ENCODE measurements around the gene TMEM91. TPM values are rescaled to one million over a fixed set of nuclear protein-coding genes. Genes with fewer than 3 reads are reported as not detected.
"Not testable (repeated sequence)": the region's sequence is repeated elsewhere in the genome, so short reads cannot be mapped to it uniquely, and the experiment has no call there.

TMEM91 gene
- total RNA-seq, 1 donor from 2014 or later: 8.1 TPM

GRCh38 chr19:41366089-41366488, 10.2 kb upstream of the TMEM91 start:
- Mint-ChIP-seq H3K4me1 (ENCODE audit: unreplicated experiment) (peaks cover 14% of the 10 kb centered on the region), H3K27me3 (no peaks in the 10 kb centered on the region), H3K27ac (peak overlapping the region; percentile 72), H3K4me3 (peak overlapping the region; percentile 67), H3K36me3 (peaks cover 3% of the 10 kb centered on the region), H3K9me3 (no peaks in the 10 kb centered on the region)
- no peak for DNase-seq (ENCODE audit: extremely low spot score, unreplicated experiment)
- peak; percentile 60 for TF ChIP-seq CTCF (conservative IDR thresholded peaks at IDR 0.05)

GRCh38 chr19:41367848-41368301, 8.5 kb upstream of the TMEM91 start:
- no peak overlapping the region for H3K4me3 Mint-ChIP-seq
- no peak for TF ChIP-seq CTCF (conservative IDR thresholded peaks at IDR 0.05)
- peaks cover 3% of the 10 kb centered on the region for H3K36me3 Mint-ChIP-seq
- no peaks in the 10 kb centered on the region for H3K9me3 Mint-ChIP-seq
- peaks cover 8% of the 10 kb centered on the region for H3K4me1 Mint-ChIP-seq (ENCODE audit: unreplicated experiment)
- H3K27me3 Mint-ChIP-seq: no peaks in the 10 kb centered on the region
- no peak overlapping the region for H3K27ac Mint-ChIP-seq
- DNase-seq (ENCODE audit: extremely low spot score, unreplicated experiment): no peak

GRCh38 chr19:41369769-41370168, 6.6 kb upstream of the TMEM91 start:
- no peak overlapping the region for H3K4me3 Mint-ChIP-seq

GRCh38 chr19:41371119-41371518, 5.2 kb upstream of the TMEM91 start:
- H3K9me3 Mint-ChIP-seq; DNase-seq (ENCODE audit: extremely low spot score, unreplicated experiment); H3K4me1 Mint-ChIP-seq (ENCODE audit: unreplicated experiment); H3K27me3 Mint-ChIP-seq; H3K36me3 Mint-ChIP-seq; H3K27ac Mint-ChIP-seq; H3K4me3 Mint-ChIP-seq: not testable (repeated sequence)

More at GRCh38 chr19:41369769-41370168, 6.6 kb upstream of the TMEM91 start:
- TF ChIP-seq CTCF (conservative IDR thresholded peaks at IDR 0.05): no peak
- Mint-ChIP-seq H3K36me3 (peaks cover 3% of the 10 kb centered on the region), H3K27me3 (no peaks in the 10 kb centered on the region), H3K4me1 (ENCODE audit: unreplicated experiment) (peaks cover 4% of the 10 kb centered on the region), H3K9me3 (no peaks in the 10 kb centered on the region), H3K27ac (no peak overlapping the region)
- DNase-seq (ENCODE audit: extremely low spot score, unreplicated experiment): no peak

GRCh38 chr19:41371541-41371940, 4.8 kb upstream of the TMEM91 start:
- H3K36me3 Mint-ChIP-seq: no peaks in the 10 kb centered on the region
- H3K4me1 Mint-ChIP-seq (ENCODE audit: unreplicated experiment): peaks cover 4% of the 10 kb centered on the region
- no peak for TF ChIP-seq CTCF (conservative IDR thresholded peaks at IDR 0.05)
- no peak overlapping the region for H3K4me3 Mint-ChIP-seq
- H3K27me3 Mint-ChIP-seq: no peaks in the 10 kb centered on the region
- no peak overlapping the region for H3K27ac Mint-ChIP-seq
- H3K9me3 Mint-ChIP-seq: no peaks in the 10 kb centered on the region
- no peak for DNase-seq (ENCODE audit: extremely low spot score, unreplicated experiment)

- Mint-ChIP-seq H3K27me3 (no peaks in the 10 kb centered on the region), H3K4me3 (no peak overlapping the region), H3K27ac (no peak overlapping the region), H3K4me1 (ENCODE audit: unreplicated experiment) (peaks cover 12% of the 10 kb centered on the region), H3K9me3 (no peaks in the 10 kb centered on the region), H3K36me3 (no peaks in the 10 kb centered on the region)
- DNase-seq (ENCODE audit: extremely low spot score, unreplicated experiment): no peak
- no peak for TF ChIP-seq CTCF (conservative IDR thresholded peaks at IDR 0.05)
These were observed 3.8 kb upstream of the TMEM91 start for GRCh38 chr19:41372501-41372900.
